ENCODE results near the gene GRIK4. TPM values are rescaled to one million over a fixed set of nuclear protein-coding genes. Genes with fewer than 3 reads are reported as not detected.

GRIK4 gene
- total and polyA plus RNA-seq, 2 of the 4 experiments (the other 2 are of a cell fraction) = 0.18 to 0.38 TPM

DNA sequence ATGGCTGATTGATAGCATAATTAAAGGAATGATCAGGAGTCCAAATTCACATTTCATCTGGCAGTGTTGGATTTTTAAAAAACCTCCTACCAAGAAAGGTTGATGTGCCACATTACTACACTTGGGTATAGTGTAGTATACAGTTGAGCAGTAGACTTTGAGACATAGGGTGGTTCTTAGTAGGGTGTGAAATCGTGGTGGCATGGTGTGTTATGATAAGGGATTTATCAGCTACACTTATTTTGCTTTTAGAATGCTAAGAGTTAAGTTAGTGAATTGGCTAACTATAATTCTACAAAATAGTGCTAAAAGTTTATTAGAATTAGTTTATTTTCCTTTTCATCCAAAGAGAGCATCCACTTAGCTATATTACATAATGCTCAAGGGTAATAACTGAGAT lies 525.5 kb downstream of the GRIK4 start:
- H4K91ac ChIP-seq (ENCODE audit: insufficient read depth, low read depth, low read length) = no peak overlapping the region
- ChIA-PET POLR2A (ENCODE audit: unreplicated experiment) (interaction anchor here (0.6 kb wide), 1 partner anchor 11 kb away, joined by 5 read pairs; no protein-coding TSS in a partner anchor), CTCF (interaction anchor here (0.6 kb wide), 1 partner anchor 701 kb away, joined by 3 read pairs; the partner anchor contains the start of gene ARHGEF12)
- no TSS peak for BruUV-seq (replicated peaks)
- H3K79me1 ChIP-seq (ENCODE audit: low read depth in 1 of 2, low read length in 2 of 2) = peaks cover 21 to 33% of the 10 kb centered on the region in 2 experiments
- in situ Hi-C loops (cut with MboI; ENCODE audit: low sequenced_read_pairs) = no loop called here
- no peak overlapping the region for H3K4me3 ChIP-seq (ENCODE audit: insufficient read depth, low read depth, low read length)
- H3K27me3 ChIP-seq (ENCODE audit: control insufficient read depth, insufficient read depth, low read length) = no peaks in the 10 kb centered on the region
- no peak overlapping the region for H4K8ac ChIP-seq (ENCODE audit: low read depth in 2 of 2, low read length in 2 of 2)
- no peak overlapping the region for H4K5ac ChIP-seq (ENCODE audit: low read depth, low read length)
- no peak overlapping the region for H2BK120ac ChIP-seq (ENCODE audit: low read depth, low read length)
- no peak overlapping the region for H3K56ac ChIP-seq (ENCODE audit: extremely low read depth, insufficient read depth, low read length)
- no peak for DNase-seq
- H2AFZ ChIP-seq (replicated peaks; ENCODE audit: low read length, poor library complexity) = no peak overlapping the region
- no peak overlapping the region for H2AK5ac ChIP-seq (ENCODE audit: low read depth, low read length)
- H3K18ac ChIP-seq (ENCODE audit: low read depth, low read length) = no peak overlapping the region
- H2BK5ac ChIP-seq (ENCODE audit: low read depth, low read length, poor library complexity, severe bottlenecking) = no peak overlapping the region
- H3K4me1 ChIP-seq (ENCODE audit: control insufficient read depth, insufficient read depth, low read length) = 0 out of 2 replicates have a peak, but pooled peaks cover 1% of the 10 kb centered on the region
- no peak overlapping the region for H3K27ac ChIP-seq (ENCODE audit: insufficient read depth, low read length)
- no peaks in the 10 kb centered on the region for H3K9me3 ChIP-seq (ENCODE audit: control insufficient read depth, insufficient read depth, low read length)
- no peak overlapping the region for H3K23ac ChIP-seq (ENCODE audit: low read depth, low read length)
- H3K14ac ChIP-seq (replicated peaks; ENCODE audit: low read depth, low read length) = no peak overlapping the region
- TF ChIP-seq SMC3 (IDR thresholded peaks at IDR 0.05; ENCODE audit: low read depth, low read length) = no peak
- intact Hi-C loops (cut with micrococcal nuclease) = no loop called here
- no peak overlapping the region for H2BK15ac ChIP-seq (ENCODE audit: low read depth, low read length)
- H3K9me1 ChIP-seq (ENCODE audit: insufficient read depth, low read length) = peaks cover 3% of the 10 kb centered on the region; the same call in 1 of the 2 replicates
- no peak overlapping the region for H3K9ac ChIP-seq (ENCODE audit: low read depth, low read length)
- H3K4ac ChIP-seq (ENCODE audit: low read depth, low read length) = no peak overlapping the region
- ATAC-seq (ENCODE audit: low read depth) = no peak
- no peak overlapping the region for H2BK20ac ChIP-seq (ENCODE audit: low read depth, low read length)
- dilution Hi-C loops (cut with HindIII; ENCODE audit: low sequenced_read_pairs, unreplicated experiment) = no loop called here
- H4K20me1 ChIP-seq (ENCODE audit: insufficient read depth, low read length) = peaks cover 11% of the 10 kb centered on the region; the same call in 1 of the 2 replicates
- H2AK9ac ChIP-seq (replicated peaks; ENCODE audit: low read depth, low read length, poor library complexity) = no peak overlapping the region
- H3K36me3 ChIP-seq (ENCODE audit: control insufficient read depth, insufficient read depth, low read length) = no peaks in the 10 kb centered on the region
- WGBS, 2 experiments (ENCODE audit: extremely low coverage in 2 of 2, insufficient read length in 1 of 2) = no CpG with 5 or more reads among the region's 1 CpG
- no peak overlapping the region for H3K4me2 ChIP-seq (ENCODE audit: low read depth, low read length)

Other genes starting within 250 kb of the GRIK4 start
- gene TLCD5, start 186.4 kb upstream of the GRIK4 start, total RNA-seq (2012; rRNA removed) = 11.5 and 11.7 TPM in 2 replicates
- gene TLCD5, start 186.4 kb upstream of the GRIK4 start, polyA plus RNA-seq (2012; rRNA removed) = 6.8 and 9.5 TPM in 2 replicates
- 115 and 131 TPM in 2 replicates for gene ARHGEF12, start 175.3 kb upstream of the GRIK4 start, total RNA-seq (2012; rRNA removed)
- gene ARHGEF12, start 175.3 kb upstream of the GRIK4 start, polyA plus RNA-seq (2012; rRNA removed) = 20.0 and 25.5 TPM in 2 replicates